Smooth muscle cell (in vitro differentiated cells): ENCODE results near the gene BMPR1B. TPM values are rescaled to one million over a fixed set of nuclear protein-coding genes. Genes with fewer than 3 reads are reported as not detected.

Experiments
- DNase-seq: peaks from one replicate; lab custom pipeline; 2025; ENCODE audit not compliant: unreplicated experiment; lab: John Stamatoyannopoulos, UW
- H2AFZ ChIP-seq: fragments of 200-600 bp; sonication (generic); 2 replicates; pipeline ENCODE4 v1.6.0; 2016; ENCODE audit warnings: antibody characterized with exemption, low read depth, mild to moderate bottlenecking
- H3F3A ChIP-seq: fragments of 200-600 bp; sonication (generic); 2 replicates; pipeline ENCODE4 v1.6.0; 2017; ENCODE audit warnings: antibody characterized with exemption, low read depth
- H3K27ac ChIP-seq: fragments of 200-600 bp; sonication (generic); 2 replicates; pipeline ENCODE4 v1.5.1; 2016; ENCODE audit warnings: low read depth, mild to moderate bottlenecking
- H3K27me3 ChIP-seq: fragments of 200-600 bp; sonication (generic); 2 replicates; pipeline ENCODE4 v1.6.1; 2016; ENCODE audit warnings: low read depth, mild to moderate bottlenecking
- H3K36me3 ChIP-seq: fragments of 200-600 bp; sonication (generic); 2 replicates; pipeline ENCODE4 v1.5.1; 2016; ENCODE audit warnings: low read depth
- H3K4me1 ChIP-seq: fragments of 200-600 bp; sonication (generic); 2 replicates; pipeline ENCODE4 v1.5.1; 2016; ENCODE audit warnings: low read depth
- H3K4me2 ChIP-seq: fragments of 200-600 bp; sonication (generic); 2 replicates; pipeline ENCODE4 v1.6.0; 2016; ENCODE audit warnings: mild to moderate bottlenecking
- H3K4me3 ChIP-seq: fragments of 200-600 bp; sonication (generic); 2 replicates; pipeline ENCODE4 v1.5.1; 2016; ENCODE audit warnings: mild to moderate bottlenecking
- H3K79me2 ChIP-seq: fragments of 200-600 bp; sonication (generic); 2 replicates; pipeline ENCODE4 v1.6.0; 2016; ENCODE audit warnings: low read depth, mild to moderate bottlenecking
- H3K9ac ChIP-seq: fragments of 200-600 bp; sonication (generic); 2 replicates; pipeline ENCODE4 v1.6.0; 2016; ENCODE audit warnings: low read depth
- H3K9me3 ChIP-seq: fragments of 200-600 bp; sonication (generic); replicated peaks from 2 replicates; pipeline ENCODE4 v1.5.1; 2016; ENCODE audit warnings: low read depth
- H4K20me1 ChIP-seq: fragments of 200-600 bp; sonication (generic); 2 replicates; pipeline ENCODE4 v1.6.0; 2016; ENCODE audit warnings: low read depth
- CTCF ChIP-seq: fragments of 200-600 bp; sonication (generic); IDR thresholded peaks from 2 replicates; pipeline ENCODE4 v1.5.1; 2017; ENCODE audit warnings: borderline replicate concordance, mild to moderate bottlenecking, antibody characterized with exemption; ENCODE audit not compliant: insufficient read depth, poor library complexity, severe bottlenecking
- WGBS: methylation state at CpG from one replicate; pipeline ENCODE4 v1.1.7; 2016; ENCODE audit warnings: low lambda C conversion rate; 5-methylcytosine and 5-hydroxymethylcytosine counted together
- polyA plus RNA-seq: library from polyadenylated mRNA; unstranded; fragments of >200 nt; fragmentation: Nextera tagmentation; extraction: Ambion mirVana; gene quantifications from 2 replicates; pipeline ENCODE4 v1.2.1, GENCODE V29; 2016
- total RNA-seq: library from RNA; depleted of rRNA; stranded (reverse); fragments of >200 nt; gene quantifications from 2 replicates; pipeline ENCODE4 v1.2.3, GENCODE V29; 2014

Gene BMPR1B
- total and polyA plus RNA-seq, 2 experiments from 2014 or later = 0.03 to 1.2 TPM

GRCh38 chr4:94798808-94799207, 41.1 kb downstream of the BMPR1B start:
- TF ChIP-seq CTCF = no peak
- no peaks in the 10 kb centered on the region for H3K27me3 ChIP-seq
- no peak overlapping the region for H3K4me2 ChIP-seq
- no peaks in the 10 kb centered on the region for H4K20me1 ChIP-seq
- H3K27ac ChIP-seq = no peak overlapping the region
- H2AFZ ChIP-seq = no peak overlapping the region
- H3K4me3 ChIP-seq = no peak overlapping the region
- no peaks in the 10 kb centered on the region for H3K4me1 ChIP-seq
- no peak for DNase-seq
- no peaks in the 10 kb centered on the region for H3K9me3 ChIP-seq
- no peaks in the 10 kb centered on the region for H3K36me3 ChIP-seq
- H3K79me2 ChIP-seq = no peaks in the 10 kb centered on the region
- no peaks in the 10 kb centered on the region for H3F3A ChIP-seq
- H3K9ac ChIP-seq = no peak overlapping the region
- 57% methylated on average over 3 of the region's 3 CpGs for WGBS

- no peak for DNase-seq
- Histone ChIP-seq H3K27me3 (peaks cover 3% of the 10 kb centered on the region), H2AFZ (no peak overlapping the region), H3F3A (no peaks in the 10 kb centered on the region), H3K36me3 (no peaks in the 10 kb centered on the region), H3K4me2 (no peak overlapping the region), H3K4me1 (no peaks in the 10 kb centered on the region), H3K9ac (no peak overlapping the region), H3K4me3 (no peak overlapping the region), H3K9me3 (no peaks in the 10 kb centered on the region), H3K27ac (no peak overlapping the region), H4K20me1 (no peaks in the 10 kb centered on the region), H3K79me2 (no peaks in the 10 kb centered on the region)
- WGBS = 95% methylated on average over 2 of the region's 2 CpGs
- TF ChIP-seq CTCF = no peak
Measured at GRCh38 chr4:94801016-94801415, 43.3 kb downstream of the BMPR1B start.

GRCh38 chr4:94802091-94802490, 44.3 kb downstream of the BMPR1B start:
- Histone ChIP-seq H3K79me2 (no peaks in the 10 kb centered on the region), H3F3A (no peaks in the 10 kb centered on the region), H3K36me3 (no peaks in the 10 kb centered on the region), H3K4me2 (no peak overlapping the region), H3K27me3 (peaks cover 3% of the 10 kb centered on the region), H4K20me1 (no peaks in the 10 kb centered on the region), H3K9ac (no peak overlapping the region), H2AFZ (no peak overlapping the region), H3K4me3 (no peak overlapping the region), H3K9me3 (no peaks in the 10 kb centered on the region), H3K27ac (no peak overlapping the region), H3K4me1 (no peaks in the 10 kb centered on the region)
- WGBS = 55% methylated on average over 4 of the region's 4 CpGs
- TF ChIP-seq CTCF = no peak
- no peak for DNase-seq

GRCh38 chr4:94803181-94803580, 45.4 kb downstream of the BMPR1B start:
- no peak for DNase-seq
- no peaks in the 10 kb centered on the region for H3K79me2 ChIP-seq
- no peak for TF ChIP-seq CTCF
- H3K4me3 ChIP-seq = no peak overlapping the region
- no peak overlapping the region for H3K27ac ChIP-seq
- H3K4me1 ChIP-seq = no peaks in the 10 kb centered on the region
- H3F3A ChIP-seq = no peaks in the 10 kb centered on the region
- no peaks in the 10 kb centered on the region for H3K9me3 ChIP-seq
- no peaks in the 10 kb centered on the region for H4K20me1 ChIP-seq
- peaks cover 3% of the 10 kb centered on the region for H3K27me3 ChIP-seq
- H3K36me3 ChIP-seq = no peaks in the 10 kb centered on the region
- H3K4me2 ChIP-seq = no peak overlapping the region
- no peak overlapping the region for H3K9ac ChIP-seq
- WGBS = 91% methylated on average over 2 of the region's 2 CpGs
- H2AFZ ChIP-seq = no peak overlapping the region
